ENCODE measurements around the gene TUBAL3. TPM values are rescaled to one million over a fixed set of nuclear protein-coding genes. Genes with fewer than 3 reads are reported as not detected.

The TUBAL3 gene
- not detected in 2 replicates for total RNA-seq

GRCh38 chr10:5404208-5405041, at the start of gene TUBAL3:
Gene TUBAL3, minus strand, starts transcription at chr10:5404828. Its CDS starts 36 bp downstream, at chr10:5404792.

GRCh38 chr10:5412277-5412941, 7.8 kb upstream of the TUBAL3 start, which contains the start of gene NET1:
Gene NET1, plus strand, starts transcription at chr10:5412557. Its CDS starts 136 bp downstream, at chr10:5412693.

GRCh38 chr10:5364890-5365338, 39.7 kb downstream of the TUBAL3 start, which contains the start of gene UCN3:
Gene UCN3, plus strand, starts transcription at chr10:5364966. Its CDS starts 8,755 bp downstream, at chr10:5373721.

Other genes starting within 250 kb of the TUBAL3 start
- not detected in 2 replicates for gene AKR1C8, start 219.7 kb downstream of the TUBAL3 start, total RNA-seq
- not detected in 2 replicates for gene AKR1C4, start 208.0 kb downstream of the TUBAL3 start, total RNA-seq
- not detected in 2 replicates for gene UCN3, start 39.9 kb downstream of the TUBAL3 start, total RNA-seq
- gene NET1, start 7.7 kb upstream of the TUBAL3 start, total RNA-seq: 28.8 and 127 TPM in 2 replicates
- gene CALML5, start 94.7 kb upstream of the TUBAL3 start, total RNA-seq: not detected in 2 replicates
- not detected in 2 replicates for gene CALML3, start 120.1 kb upstream of the TUBAL3 start, total RNA-seq